Measurements from ENCODE around the gene LIMK1. TPM values are rescaled to one million over a fixed set of nuclear protein-coding genes. Genes with fewer than 3 reads are reported as not detected.

Gene LIMK1
- 47.1 and 51.2 TPM in 2 replicates for total RNA-seq

DNA sequence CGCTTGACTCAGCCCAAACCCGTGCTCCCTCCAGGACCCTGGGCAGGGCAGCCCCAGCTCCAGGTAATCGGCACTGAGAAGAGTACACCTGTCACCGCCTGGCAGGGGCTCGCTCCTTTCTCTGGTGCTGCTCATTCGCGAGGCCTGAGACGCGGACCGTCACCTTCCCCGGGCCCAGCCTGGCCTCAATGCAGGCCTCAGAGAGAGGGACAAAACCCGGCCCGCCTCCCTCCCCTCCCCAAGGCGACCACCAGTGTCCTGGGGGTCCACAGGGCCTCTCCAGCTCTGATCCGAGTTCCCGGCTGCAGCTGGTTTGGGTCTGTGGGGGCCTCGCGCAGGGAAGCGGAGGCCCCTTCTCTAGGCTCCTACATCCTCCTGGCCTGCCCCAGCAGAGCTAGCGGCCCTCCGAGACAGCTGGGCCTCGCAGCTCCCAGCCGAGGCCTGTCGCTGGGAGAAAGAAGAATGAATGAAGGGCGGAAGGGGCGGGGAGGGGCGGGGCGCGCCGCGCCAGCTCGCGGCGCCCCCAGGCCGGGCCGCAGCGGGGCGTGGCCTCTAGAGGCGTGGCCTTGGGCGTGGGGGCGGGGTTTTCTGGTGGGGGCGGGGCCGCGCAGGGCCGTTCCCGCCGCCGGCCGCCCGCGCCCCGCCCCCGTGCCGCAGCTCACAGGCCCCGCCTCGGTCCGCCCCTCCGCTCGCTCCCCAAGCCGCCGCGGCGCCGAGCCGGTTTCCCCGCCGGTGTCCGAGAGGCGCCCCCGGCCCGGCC lies at the start of gene LIMK1:
Gene LIMK1 (plus strand): TSS at position 688 of the 760 bp plus-strand sequence. CDS start 187 bp downstream, outside the sequence.

Other genes starting within 250 kb of the LIMK1 start
- gene METTL27, start 241.3 kb upstream of the LIMK1 start, total RNA-seq = 9.0 and 9.4 TPM in 2 replicates
- gene TMEM270, start 222.6 kb upstream of the LIMK1 start, total RNA-seq = not detected in 2 replicates
- gene ELN, start 55.6 kb upstream of the LIMK1 start, total RNA-seq = 36.6 and 38.0 TPM in 2 replicates
- 292 and 310 TPM in 2 replicates for gene EIF4H, start 90.6 kb downstream of the LIMK1 start, total RNA-seq
- gene LAT2, start 126.2 kb downstream of the LIMK1 start, total RNA-seq = 0.16 TPM in 1 of 2 replicates, not detected in the other
- 8.7 and 9.4 TPM in 2 replicates for gene RFC2, start 170.6 kb downstream of the LIMK1 start, total RNA-seq
- 50.5 and 70.6 TPM in 2 replicates for gene CLIP2, start 205.6 kb downstream of the LIMK1 start, total RNA-seq

Measured in hair follicle dermal papilla cell (primary cell).